GM12874 (cell line): ENCODE results near the gene EFCAB13.

ENCODE experiments used
- TF ChIP-seq, protein P1 (sequence below): IDR thresholded peaks from 2 replicates; pipeline ENCODE4 v1.5.1; 2011; ENCODE audit warnings: low read depth, mild to moderate bottlenecking, control low read depth, low read length, moderate library complexity; ENCODE audit not compliant: insufficient read depth

Gene EFCAB13

DNA sequence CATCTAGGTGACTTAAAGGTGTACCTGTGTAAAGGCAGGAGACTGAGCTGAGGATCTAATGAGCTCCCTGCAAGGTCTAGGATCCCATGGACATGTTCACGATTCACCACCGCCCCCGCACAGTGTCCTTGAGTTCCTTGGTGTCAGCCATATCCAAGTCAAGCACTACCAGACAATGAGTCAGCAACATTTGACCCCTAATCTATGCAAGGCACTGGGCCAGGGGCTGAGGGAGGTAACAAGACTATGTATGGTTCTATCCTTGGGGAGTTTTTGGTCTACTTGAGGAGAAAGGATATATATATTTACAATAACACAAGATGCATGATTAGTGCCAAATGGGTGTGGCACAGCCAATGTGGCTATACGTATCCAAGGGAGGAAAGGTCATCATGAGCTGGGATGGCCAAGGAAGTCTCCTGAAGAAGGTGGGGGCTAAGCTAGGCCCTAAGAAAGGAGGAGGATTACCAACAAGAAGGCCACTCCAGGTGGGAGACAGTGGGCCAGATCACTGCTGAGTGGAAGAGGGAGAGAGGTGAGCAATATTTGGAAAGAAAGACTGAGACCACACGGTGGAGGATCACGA is 35.1 kb upstream of the EFCAB13 start:
- TF ChIP-seq, protein P1, sequence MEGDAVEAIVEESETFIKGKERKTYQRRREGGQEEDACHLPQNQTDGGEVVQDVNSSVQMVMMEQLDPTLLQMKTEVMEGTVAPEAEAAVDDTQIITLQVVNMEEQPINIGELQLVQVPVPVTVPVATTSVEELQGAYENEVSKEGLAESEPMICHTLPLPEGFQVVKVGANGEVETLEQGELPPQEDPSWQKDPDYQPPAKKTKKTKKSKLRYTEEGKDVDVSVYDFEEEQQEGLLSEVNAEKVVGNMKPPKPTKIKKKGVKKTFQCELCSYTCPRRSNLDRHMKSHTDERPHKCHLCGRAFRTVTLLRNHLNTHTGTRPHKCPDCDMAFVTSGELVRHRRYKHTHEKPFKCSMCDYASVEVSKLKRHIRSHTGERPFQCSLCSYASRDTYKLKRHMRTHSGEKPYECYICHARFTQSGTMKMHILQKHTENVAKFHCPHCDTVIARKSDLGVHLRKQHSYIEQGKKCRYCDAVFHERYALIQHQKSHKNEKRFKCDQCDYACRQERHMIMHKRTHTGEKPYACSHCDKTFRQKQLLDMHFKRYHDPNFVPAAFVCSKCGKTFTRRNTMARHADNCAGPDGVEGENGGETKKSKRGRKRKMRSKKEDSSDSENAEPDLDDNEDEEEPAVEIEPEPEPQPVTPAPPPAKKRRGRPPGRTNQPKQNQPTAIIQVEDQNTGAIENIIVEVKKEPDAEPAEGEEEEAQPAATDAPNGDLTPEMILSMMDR, result no peak

DNA sequence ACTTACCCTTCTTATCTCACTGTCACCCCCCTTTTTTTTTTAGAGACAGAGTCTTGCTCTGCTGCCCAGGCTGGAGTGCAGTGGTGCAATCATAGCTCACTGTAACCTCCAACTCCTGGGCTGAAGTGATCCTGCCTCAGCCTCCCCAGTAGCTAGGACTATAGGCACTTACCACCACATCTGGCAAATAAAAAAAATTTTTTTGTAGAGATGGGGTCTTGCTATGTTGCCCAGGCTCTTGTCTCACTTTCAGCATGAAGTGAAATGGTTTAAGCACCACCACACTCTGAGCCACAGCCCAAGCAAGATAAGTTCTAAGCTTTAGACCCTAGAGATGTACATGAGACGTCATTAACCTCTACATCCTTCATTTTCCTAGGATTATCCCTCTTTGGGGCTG is 34.5 kb upstream of the EFCAB13 start:
- TF ChIP-seq, protein P1, result no peak

DNA sequence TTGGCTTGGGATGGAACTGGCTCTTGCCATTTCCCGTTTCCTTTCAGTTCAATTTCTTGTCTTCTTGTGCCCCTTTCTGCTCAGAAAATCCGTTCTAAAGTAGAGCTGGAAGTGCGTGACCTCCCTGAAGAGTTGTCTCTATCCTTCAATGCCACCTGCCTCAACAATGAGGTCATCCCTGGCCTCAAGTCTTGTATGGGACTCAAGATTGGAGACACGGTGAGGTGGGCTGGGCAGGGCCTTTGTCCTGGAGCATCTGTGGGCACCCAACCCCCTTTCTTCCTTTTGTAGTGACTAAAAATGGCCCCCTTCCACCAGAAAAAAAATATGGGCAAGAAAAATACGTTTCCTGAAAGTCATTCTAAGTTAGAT is 32.9 kb upstream of the EFCAB13 start:
- TF ChIP-seq, protein P1, result no peak

DNA sequence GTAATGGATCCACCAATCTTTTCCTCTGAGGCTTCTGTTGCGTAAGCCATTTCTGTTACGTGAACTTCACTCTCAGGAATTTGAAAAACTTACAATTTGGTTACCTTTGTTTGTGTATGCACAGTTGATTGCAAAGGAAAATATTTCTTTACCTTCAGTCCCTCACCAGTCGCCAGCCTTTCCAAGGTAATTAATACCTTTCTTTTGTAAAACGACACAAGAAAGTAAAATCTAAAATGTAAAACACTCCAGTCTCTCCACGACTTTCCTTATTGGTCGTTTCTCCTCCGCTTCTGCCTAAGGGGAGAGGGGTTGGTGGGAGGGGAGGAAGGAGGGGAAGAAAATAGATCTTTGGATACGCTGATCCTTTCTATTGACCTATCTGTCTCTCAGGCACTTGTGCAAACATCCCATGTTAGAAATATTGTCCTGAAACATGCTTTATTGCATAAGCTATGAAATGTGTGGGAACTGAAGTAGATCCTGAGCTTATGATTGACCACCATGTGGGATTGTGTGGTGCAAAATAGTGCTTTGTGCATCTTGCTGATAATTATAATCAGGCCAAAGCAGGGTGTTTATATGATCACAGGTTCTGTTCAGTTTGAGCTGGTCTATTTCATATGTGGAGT is 32.4 kb upstream of the EFCAB13 start:
- TF ChIP-seq, protein P1, result no peak

DNA sequence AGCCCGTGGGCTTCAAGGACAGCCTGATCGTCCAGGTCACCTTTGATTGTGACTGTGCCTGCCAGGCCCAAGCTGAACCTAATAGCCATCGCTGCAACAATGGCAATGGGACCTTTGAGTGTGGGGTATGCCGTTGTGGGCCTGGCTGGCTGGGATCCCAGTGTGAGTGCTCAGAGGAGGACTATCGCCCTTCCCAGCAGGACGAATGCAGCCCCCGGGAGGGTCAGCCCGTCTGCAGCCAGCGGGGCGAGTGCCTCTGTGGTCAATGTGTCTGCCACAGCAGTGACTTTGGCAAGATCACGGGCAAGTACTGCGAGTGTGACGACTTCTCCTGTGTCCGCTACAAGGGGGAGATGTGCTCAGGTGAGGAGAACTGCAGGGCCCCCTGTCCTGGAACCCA is 31.5 kb upstream of the EFCAB13 start:
- TF ChIP-seq, protein P1, result no peak

DNA sequence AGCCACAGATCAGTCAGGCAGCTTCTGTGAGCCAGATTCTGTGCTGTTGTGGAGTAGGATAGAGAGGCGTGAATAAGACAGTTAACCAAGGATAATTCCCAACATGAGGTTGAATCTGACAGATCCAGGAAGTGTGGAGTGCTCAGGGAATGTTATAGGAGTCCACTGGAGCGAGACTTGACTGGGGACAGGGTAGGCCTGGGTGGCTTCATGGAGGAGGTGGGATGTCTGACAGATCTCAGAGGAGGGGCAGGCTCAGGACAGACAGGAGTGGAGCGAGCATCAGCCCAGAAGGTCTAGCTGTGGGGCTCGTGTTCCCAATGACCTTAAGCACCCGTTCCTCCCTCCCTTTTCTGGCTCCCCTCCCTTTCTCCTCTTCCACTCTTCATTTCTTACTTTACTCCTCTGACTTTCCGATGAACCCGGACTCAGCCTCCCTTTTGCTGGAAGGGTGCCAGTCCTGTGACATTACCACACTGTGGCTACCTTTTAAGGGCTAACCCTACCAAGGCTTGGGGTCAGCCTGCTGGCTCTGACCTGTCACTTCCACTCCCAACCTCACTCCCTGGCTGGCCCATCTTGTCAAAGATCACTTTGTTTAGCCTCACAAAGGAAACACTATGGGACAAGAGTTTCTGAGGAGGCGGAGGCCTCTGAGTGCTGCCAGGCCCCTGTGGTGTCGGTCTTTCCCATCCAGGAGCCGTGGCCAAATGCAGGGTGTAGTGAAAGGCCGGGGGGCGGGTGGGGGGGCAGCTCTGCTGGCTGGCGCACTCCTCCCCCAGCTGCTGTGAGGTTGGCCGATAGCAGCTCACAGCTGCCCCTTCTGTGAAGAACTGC is 28.5 kb upstream of the EFCAB13 start:
- TF ChIP-seq, protein P1, result no peak

DNA sequence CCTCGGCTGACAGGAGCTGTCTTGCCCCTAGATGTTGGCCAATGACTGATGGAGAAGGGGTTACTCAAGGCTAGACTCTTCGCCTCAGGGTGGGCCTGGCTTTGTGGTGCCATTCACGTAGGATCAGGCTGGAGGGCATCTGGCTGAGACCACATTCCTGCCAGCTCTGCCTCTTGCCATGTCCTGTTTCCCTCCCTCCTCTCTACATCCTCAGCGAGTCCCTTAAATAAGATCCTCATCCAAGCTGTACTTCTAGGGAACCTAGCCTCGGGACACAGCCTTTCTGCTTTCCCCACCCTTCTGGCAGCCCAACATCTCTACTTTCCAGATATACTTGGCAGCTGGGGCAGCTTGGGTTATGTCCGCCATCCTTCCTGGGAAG is 27.9 kb upstream of the EFCAB13 start:
- TF ChIP-seq, protein P1, result no peak
